Cardiac muscle cell (in vitro differentiated cells and primary cell): ENCODE results near the gene KCTD1. TPM values are rescaled to one million over a fixed set of nuclear protein-coding genes. Genes with fewer than 3 reads are reported as not detected.

ENCODE experiments used
- DNase-seq, 2 donors: peaks; one replicate each; pipeline versions ENCODE4 v3.0.0 to v3.0.0-alpha.2; 2010 to 2017; ENCODE audit warnings: low read depth in 1 of 2, low spot score in 1 of 2
- H3K27ac ChIP-seq: fragments of 200-600 bp; sonication (generic); 2 replicates; pipeline ENCODE4 v1.5.1; 2016
- H3K27me3 ChIP-seq: fragments of 200-600 bp; sonication (generic); 2 replicates; pipeline ENCODE4 v1.6.0; 2016; ENCODE audit warnings: control low read depth
- H3K36me3 ChIP-seq: fragments of 200-600 bp; sonication (generic); 2 replicates; pipeline ENCODE4 v1.5.1; 2016; ENCODE audit warnings: control low read depth
- H3K4me1 ChIP-seq: fragments of 200-600 bp; sonication (generic); 2 replicates; pipeline ENCODE4 v1.8.1; 2017; ENCODE audit warnings: low read depth, mild to moderate bottlenecking, mixed run types
- H3K4me3 ChIP-seq: fragments of 200-600 bp; sonication (generic); 2 replicates; pipeline ENCODE4 v1.5.1; 2016; ENCODE audit warnings: mild to moderate bottlenecking
- H3K9me3 ChIP-seq: fragments of 200-600 bp; sonication (generic); 2 replicates; pipeline ENCODE4 v1.5.1; 2017; ENCODE audit warnings: low read depth, mild to moderate bottlenecking, control low read depth
- polyA plus RNA-seq: library from polyadenylated mRNA; unstranded; fragments of >200 nt; fragmentation: Nextera tagmentation; extraction: Ambion mirVana; gene quantifications from 2 replicates; pipeline ENCODE4 v1.2.1, GENCODE V29; 2016
- total RNA-seq: library from RNA; depleted of rRNA; stranded (reverse); fragments of >200 nt; gene quantifications from 2 replicates; pipeline ENCODE4 v1.2.3, GENCODE V29; 2016
- TF ChIP-seq, protein P1 (sequence below): IDR thresholded peaks from 2 replicates; pipeline ENCODE4 v1.5.1; 2012; ENCODE audit warnings: low read depth, mild to moderate bottlenecking, low read length

The KCTD1 gene
- total and polyA plus RNA-seq, 2 experiments from 2014 or later = 3.9 to 23.1 TPM

DNA sequence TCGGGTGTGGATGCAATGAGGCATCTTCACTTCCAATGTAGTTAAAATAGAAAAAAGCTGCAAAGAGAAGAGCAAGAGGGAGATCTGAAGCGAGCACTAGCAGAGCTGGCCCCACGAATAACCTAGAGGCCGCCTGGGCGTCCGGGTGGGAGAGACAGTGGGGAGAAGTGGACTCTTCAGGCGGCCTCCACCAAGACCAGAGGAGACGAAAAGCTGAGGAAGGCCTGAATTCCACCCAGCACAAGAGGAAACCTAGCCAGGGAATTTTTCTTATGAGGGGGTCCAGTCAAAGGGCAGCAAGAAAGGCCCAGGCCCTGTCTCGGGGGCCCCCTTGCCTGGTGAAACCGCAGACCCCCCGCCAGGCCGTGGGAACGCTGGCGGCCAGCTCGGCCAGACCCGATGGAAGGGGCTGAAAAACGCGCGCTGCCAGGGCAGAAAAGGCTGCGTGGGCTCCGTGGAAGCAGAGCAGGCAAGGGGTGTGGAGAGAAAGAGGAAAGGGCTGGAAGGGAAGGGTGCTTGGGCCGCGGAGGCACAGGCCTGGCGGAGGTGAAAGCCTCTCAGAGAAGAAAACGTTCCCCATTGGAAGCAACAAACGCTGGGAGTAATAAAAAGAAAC lies 69.2 kb downstream of the KCTD1 start:
- H3K4me3 ChIP-seq = no peak overlapping the region
- no peaks in the 10 kb centered on the region for H3K27me3 ChIP-seq
- TF ChIP-seq, protein P1, sequence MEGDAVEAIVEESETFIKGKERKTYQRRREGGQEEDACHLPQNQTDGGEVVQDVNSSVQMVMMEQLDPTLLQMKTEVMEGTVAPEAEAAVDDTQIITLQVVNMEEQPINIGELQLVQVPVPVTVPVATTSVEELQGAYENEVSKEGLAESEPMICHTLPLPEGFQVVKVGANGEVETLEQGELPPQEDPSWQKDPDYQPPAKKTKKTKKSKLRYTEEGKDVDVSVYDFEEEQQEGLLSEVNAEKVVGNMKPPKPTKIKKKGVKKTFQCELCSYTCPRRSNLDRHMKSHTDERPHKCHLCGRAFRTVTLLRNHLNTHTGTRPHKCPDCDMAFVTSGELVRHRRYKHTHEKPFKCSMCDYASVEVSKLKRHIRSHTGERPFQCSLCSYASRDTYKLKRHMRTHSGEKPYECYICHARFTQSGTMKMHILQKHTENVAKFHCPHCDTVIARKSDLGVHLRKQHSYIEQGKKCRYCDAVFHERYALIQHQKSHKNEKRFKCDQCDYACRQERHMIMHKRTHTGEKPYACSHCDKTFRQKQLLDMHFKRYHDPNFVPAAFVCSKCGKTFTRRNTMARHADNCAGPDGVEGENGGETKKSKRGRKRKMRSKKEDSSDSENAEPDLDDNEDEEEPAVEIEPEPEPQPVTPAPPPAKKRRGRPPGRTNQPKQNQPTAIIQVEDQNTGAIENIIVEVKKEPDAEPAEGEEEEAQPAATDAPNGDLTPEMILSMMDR = no peak
- no peak for DNase-seq
- no peak overlapping the region for H3K27ac ChIP-seq
- H3K9me3 ChIP-seq = no peaks in the 10 kb centered on the region
- H3K4me1 ChIP-seq = no peaks in the 10 kb centered on the region
- H3K36me3 ChIP-seq = peaks cover 7% of the 10 kb centered on the region

DNA sequence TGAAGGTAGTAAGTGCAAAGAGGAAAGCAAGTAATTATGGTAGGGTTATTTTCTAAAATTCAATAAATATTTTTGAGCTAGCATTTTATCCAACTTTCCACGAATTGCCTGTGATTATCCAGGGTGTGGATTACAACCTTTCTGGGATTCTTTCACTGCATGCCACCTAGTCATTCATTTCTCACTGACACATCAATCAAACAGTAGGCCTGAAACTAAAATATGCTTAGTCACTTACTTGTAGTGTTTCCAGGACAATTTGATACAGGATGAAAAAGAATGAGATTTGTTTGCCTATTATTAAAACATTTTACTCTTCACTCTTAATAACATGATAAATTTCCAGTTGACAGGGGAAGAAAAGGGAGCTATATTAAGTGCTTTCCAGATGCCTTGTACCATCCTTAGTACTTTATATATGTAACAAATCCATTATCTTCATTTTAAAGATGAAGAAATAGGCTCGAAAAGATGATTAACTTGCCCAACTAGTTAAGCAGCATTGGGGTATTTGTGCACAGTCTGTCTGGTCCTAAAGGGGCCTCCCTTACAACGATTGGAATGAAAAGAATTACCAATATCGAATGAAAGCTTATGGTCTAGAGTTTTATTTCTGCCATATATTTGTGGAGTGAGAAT lies 70.4 kb downstream of the KCTD1 start:
- H3K27ac ChIP-seq = no peak overlapping the region
- H3K4me3 ChIP-seq = no peak overlapping the region
- DNase-seq = no peak
- H3K9me3 ChIP-seq = no peaks in the 10 kb centered on the region
- no peaks in the 10 kb centered on the region for H3K4me1 ChIP-seq
- H3K36me3 ChIP-seq = peaks cover 7% of the 10 kb centered on the region
- no peaks in the 10 kb centered on the region for H3K27me3 ChIP-seq
- TF ChIP-seq, protein P1 = no peak

DNA sequence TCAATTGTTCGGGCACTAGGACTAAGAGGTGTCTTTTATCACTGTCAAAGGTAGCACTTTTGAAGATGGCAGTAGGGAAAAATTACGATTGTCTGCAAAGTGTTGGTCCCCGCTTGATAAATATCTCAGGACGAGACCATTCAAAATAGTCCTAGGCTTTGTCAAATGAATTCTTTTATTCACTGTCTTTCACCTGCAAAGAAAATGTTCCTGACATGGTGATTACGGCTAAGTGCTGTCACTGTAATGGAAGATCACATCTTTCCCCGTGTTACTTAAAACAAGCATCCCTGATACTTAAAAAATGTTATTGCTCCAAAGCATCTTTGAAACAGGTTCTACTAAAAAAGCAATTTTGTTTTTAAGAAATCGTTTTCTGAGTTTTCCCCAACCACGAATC lies 71.7 kb downstream of the KCTD1 start:
- Histone ChIP-seq H3K36me3 (peaks cover 7% of the 10 kb centered on the region), H3K9me3 (no peaks in the 10 kb centered on the region), H3K4me1 (no peaks in the 10 kb centered on the region), H3K27ac (no peak overlapping the region), H3K27me3 (no peaks in the 10 kb centered on the region), H3K4me3 (no peak overlapping the region)
- DNase-seq = no peak
- TF ChIP-seq, protein P1 = no peak

DNA sequence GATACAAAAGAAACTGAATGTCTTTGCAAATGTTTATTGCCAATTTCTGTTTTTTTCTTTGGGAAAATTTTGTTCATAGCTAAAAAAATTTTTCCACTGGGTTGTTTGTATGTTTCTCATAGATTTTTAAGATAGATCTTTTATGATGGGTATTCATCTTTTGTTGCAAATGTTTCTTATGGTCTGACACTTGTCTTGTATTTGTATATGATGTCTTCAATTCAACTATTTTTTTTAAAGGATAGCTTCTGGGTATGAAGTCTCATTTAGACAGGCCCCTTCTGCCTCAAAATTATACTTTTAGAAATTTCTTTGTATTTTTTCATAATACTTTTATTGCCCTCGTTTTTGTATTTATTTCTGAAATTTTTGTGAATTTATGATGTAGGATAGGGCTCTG lies 73.8 kb downstream of the KCTD1 start:
- DNase-seq = no peak
- TF ChIP-seq, protein P1 = no peak
- Histone ChIP-seq H3K4me3 (no peak overlapping the region), H3K4me1 (peaks cover 17% of the 10 kb centered on the region), H3K27ac (no peak overlapping the region), H3K9me3 (no peaks in the 10 kb centered on the region), H3K27me3 (no peaks in the 10 kb centered on the region), H3K36me3 (peaks cover 7% of the 10 kb centered on the region)

DNA sequence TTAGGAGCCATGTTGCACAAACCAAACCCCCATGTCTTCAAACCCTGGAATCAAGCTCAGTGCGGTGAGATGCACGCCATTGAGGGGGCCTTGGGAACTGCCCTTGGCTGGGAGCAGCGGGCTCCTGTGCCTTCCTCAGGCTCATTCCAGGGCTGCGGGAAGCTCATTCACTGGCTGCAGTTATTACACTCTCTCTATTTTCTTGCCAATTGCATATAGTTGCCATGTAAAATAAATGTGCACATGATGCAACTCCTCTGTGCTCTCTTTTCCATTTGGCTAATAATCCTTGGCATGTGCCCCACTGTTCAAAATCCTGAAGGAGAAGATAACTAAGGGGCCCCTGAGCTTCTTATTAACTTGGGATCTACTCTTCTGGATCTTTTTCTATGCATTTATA lies 74.7 kb downstream of the KCTD1 start:
- DNase-seq = peak in 1 of 2 donors; percentile 53
- Histone ChIP-seq H3K4me1 (peaks cover 19% of the 10 kb centered on the region), H3K9me3 (no peaks in the 10 kb centered on the region), H3K27ac (no peak overlapping the region), H3K36me3 (peaks cover 7% of the 10 kb centered on the region), H3K4me3 (no peak overlapping the region), H3K27me3 (no peaks in the 10 kb centered on the region)
- TF ChIP-seq, protein P1 = no peak
